GM18867 (cell line): ENCODE results near the gene CGRRF1.
A peak's percentile ranks its signal among the peaks of the same experiment; 100 is the strongest.

Experiments
- ATAC-seq: cut with Tn5 transposase; IDR thresholded peaks from one replicate; pipeline ENCODE4 v1.9.1; 2021; ENCODE audit warnings: mild to moderate bottlenecking, moderate library complexity; ENCODE audit not compliant: unreplicated experiment

The CGRRF1 gene

DNA sequence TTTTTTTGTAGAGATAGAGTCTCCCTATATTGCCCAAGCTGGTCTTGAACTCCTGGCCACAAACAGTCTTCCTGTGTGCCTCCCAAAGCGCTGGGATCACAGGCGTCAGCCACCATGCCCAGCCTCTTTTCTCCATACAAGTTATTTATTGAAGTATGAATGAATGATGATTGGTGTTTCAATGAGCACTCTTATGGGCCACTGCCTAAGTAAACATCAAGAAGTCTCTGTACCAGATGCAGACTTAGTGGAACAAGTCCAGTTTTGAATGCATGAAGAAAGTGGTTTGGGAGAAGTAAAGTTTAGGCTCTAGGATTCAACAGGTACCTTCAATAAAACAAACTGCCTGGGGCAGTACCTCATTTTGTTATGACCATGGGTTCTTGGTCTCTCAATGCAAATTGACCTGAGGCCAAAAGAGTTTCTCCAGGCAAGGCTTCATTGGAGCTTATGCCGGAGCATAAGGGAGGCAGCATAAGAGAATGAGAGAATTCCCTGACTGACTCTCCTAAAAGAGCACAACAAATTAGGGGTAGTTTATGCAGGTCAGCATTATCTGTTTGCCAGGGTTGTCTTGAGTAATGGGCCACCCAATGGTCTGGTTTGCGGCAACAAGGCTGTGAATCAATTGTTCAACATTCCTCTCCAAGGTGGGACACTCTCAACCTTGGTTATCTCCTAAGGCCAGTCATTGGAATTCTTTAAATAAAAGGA, 19.8 kb upstream of the CGRRF1 start:
- ATAC-seq = no peak

DNA sequence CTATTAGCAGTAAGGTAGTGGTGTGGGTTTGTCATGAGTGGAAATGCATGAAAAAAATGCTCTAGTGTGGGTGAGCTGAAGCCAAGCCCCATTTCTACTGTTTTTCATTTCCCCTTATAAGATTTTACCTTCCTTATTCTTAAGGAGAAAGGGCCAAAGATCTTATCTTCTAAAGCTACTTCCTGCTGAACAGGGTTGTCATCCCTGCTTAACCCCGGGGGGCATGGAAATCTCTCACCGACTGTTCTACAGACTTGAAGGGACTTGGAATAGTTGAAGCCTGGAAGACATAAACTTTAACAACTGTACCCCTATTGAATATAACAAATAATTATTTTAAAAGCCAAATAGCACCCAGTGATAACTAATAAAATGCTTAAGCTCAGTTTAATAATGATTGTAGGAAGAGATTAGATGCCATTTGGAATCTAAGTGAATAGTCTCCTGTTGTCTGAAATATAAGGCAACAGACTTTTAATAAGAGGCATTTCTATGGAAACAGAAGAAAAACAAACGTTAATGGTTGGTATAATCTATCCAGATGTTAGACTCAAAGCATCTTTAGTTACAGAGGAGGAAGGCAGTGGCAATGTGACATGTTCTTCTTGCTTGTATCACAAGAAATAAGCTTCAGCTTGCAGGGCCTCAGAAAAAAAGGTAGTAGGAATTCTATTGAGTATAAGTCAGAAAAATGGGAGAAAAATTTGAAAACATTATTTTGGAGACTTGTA, 19.1 kb upstream of the CGRRF1 start:
- no peak for ATAC-seq

DNA sequence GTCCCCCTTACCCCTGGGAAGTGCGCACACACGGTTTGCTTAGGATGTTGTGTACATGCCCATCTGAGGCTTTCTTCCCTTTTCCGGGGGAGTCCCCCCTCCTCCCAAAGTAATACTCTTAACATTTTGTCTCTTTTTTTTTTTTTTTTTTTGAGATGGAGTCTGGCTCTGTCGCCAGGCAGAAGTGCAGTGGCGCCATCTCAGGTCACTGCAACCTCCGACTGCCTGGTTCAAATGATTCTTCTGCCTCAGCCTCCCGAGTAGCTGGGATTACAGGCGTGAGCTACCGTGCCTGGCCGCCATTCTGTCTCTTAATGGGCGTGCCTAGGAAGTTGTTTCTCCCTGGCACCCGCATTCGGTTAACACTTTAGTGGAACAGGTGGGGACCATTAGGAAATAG, 16.4 kb upstream of the CGRRF1 start:
- ATAC-seq = no peak

DNA sequence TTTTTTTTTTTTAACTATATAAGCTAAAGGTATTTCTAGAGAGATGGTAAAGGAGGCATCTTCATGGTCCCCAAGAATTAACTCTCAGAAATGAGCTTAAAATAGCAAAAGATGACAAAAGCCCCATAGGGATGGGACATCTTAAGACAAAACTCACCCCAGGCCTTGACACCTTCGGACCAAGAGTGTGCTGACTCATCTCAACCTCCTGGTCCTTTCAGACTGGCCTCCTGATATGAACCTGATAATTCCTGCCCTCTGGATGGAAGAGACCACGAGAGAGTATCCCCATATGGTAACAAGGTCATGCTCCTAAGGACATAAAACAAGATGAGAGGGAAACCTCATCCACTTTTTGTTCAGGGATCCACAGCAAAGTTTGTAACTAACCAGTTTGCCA, 12.5 kb upstream of the CGRRF1 start:
- no peak for ATAC-seq

DNA sequence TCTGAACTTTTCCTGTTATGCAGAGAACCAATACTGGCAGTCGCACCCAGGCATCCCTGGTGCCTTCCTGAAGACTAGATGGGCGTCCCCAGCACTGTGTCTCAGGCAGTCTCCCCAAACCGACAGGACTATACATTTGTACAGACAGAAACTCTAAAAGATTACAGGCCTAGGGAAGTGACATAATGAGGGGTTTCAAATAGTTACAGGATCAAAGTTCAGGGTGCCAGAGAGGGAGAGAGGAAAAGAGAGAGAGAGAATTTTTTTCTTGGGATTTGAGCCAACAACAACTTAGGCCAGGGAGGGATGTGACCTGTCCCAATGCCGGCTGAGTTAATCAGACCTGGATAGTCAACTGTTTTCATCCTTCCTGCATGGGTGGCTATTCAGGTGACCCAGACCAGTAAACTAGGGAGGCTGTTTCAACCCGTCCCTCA, 11.6 kb upstream of the CGRRF1 start:
- no peak for ATAC-seq

DNA sequence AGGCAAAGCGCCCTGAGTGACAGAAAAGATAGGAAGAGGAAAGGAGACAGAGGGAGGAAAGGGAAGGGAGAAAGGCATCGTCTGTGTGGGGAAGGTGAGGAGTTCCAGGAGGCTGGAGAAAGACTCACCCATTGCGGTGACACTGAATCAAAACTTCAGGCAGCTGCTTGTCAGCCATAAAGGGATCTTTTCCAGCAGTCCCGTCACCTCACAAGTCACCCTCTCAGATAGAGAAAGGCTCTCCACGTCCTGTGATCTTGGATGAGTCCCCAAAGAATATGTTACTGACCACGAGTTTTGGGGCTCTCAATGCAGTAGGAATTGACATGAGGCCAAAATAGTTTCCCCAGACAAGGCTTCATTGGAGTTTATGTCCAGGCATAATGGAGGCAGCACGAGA, 11.1 kb upstream of the CGRRF1 start:
- no peak for ATAC-seq

DNA sequence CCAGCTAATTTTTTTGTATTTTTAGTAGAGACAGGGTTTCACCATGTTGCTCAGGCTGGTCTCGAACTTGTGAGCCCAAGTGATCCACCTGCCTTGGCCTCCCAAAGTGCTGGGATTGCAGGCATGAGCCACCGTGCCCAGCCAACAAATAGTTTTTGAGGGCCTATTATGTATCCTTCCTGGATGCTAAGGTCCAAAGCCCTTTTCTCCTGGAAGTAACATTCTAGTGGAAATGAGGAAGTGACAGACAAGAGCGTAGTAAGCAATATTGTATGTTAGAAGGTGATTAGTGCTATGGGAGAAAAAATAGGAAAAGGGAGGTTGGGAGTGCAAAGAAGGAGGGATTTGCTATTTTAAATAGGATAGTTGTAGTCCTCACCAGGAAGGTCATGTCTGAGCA, 9.0 kb upstream of the CGRRF1 start:
- no peak for ATAC-seq

DNA sequence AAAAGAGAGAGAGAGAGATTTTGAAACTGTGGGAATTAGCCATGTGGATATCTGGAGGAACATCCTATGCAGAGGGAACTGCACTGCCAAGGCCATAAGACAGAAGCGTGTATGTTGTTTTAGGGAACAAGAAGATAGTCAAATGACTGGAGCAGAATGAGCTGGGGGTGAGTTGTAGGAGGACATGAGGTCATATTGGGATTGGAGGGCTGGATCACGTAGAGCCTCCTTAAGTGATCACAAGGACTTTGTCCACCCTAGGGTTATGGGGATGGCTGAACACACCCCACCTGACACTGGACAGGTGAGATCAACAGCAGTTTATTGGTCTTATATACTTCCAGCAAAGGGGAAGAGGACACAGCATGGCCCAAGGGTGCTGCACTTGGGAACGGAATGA, 8.2 kb upstream of the CGRRF1 start:
- no peak for ATAC-seq

DNA sequence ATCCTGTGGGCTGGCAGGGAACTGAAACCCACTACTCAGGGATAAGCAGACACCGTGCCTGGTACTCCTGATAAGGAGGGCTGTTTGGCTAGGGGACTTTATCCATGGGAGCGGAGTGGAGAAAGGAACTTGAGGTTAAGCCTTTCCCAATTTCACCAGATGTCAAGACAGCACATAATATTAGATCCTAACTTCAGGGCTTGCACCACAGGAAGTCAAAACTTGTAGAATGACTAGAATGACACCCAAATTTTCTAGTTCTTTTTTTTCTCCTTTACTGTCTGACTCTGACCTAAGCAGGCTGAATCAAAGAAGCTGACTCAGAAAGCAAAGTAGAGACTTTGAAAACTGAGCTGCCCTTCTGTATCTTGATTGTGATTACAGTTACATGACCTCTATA, 7.1 kb upstream of the CGRRF1 start:
- ATAC-seq = no peak

DNA sequence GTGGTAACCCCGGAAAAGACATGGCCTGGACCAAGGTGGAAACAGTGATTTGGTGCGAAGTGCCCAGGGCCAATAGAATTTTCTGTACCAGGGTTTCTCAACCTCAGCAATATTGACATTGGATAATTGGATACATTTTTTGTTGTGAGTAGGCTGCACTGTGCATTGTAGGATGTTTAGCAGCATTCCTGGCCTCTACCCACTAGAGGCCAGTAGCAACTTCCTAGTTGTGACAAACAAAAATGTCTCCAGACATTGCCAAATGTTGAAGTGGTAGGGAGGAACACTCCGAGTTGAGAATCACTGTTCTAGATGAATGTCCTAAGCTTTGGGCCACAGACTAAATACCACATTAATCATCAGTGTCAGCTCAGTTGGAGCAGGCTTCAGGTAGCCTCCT, 6.2 kb upstream of the CGRRF1 start:
- ATAC-seq = no peak

DNA sequence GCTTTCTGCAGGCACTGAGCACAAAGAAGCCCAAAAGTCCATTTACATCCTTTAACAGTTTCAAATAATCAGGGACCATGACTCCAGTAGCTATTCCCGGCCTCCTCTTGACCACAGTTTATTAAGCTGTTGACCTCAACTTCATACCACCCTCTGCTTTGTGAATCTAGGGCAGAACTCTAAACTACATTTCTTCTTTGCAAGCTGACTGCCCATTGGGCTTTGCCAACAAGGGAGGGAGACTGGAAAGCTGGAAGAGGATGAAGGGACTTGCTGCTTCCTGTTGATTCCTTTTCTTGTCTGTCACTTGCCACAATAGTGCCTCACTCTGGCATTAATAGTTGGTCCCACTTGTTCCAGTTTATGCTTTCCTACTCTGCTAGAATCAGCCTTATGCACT, 2.7 kb downstream of the CGRRF1 start:
- no peak for ATAC-seq

DNA sequence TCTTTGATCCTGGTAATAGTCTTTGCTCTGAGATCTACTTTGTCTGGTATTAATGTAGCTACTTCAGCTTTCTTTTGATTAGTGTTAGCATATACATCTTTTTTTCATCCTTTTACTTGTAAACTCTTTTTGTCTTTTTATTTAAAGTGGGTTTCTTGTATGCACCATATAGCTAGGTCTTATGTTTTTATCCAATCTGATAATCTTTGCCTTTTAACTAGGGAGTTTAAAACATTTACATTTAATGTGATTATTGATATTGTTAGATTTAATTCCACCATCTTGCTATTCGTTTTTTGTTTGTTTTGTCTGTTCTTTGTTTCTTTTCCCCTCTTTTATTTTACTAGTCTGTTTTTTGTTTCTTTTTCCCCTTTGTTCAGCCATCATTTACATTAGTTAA, 6.0 kb downstream of the CGRRF1 start:
- no peak for ATAC-seq

DNA sequence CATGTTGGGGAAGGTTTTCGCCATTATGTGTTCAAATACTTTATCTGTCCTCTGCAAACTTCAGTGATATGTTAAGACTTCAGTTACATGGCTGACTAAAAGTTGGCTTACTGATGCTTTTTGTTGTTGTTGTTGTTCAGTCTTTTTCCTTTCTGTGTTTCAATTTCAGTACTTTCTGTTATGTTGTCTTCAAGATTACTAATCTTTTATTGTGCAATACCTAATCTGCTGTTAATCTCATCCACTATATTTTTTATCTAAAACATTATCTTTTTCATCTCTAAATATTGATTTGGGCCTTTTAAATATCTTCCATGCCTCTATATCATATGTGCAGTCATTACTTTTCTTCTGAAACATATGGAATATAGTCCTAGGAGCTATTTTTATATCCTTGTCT, 7.0 kb downstream of the CGRRF1 start:
- ATAC-seq = no peak

DNA sequence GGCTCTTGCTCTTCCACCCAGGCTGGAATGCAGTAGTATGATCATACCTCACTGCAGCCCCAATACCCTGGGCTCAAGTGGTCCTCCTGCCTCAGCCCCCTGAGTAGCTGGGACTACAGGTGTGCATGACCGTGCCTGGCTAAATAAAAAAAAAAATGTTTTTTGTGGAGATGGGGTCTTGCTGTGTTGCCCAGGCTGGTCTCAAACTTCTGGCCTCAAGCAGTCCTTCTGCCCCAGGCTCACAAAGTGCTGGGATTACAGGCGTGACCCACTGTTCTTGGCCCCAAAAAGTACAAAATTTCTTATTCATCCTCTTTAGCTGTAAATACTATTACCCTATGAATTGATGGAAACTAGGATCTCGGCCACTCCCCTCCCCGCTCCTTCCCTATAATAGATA, 14.7 kb downstream of the CGRRF1 start:
- no peak for ATAC-seq

DNA sequence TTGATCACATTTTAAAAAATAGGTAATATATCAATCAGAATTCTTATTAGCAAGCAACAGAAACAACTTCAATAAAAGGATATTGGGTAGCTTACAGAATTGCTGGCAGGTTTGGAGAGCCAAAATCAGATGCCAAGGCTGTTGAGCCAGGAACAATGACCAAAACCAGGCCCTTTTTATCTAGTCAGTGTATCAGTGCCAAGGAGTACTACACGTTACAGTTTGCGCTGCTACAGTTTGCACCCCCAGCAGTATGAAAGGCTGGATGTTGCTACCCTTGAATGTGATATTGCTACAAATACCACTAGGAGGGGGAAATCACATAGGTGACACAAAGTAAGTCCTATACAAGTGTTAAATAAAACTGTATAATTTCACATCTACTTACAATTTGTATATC, 19.3 kb downstream of the CGRRF1 start:
- ATAC-seq = no peak

DNA sequence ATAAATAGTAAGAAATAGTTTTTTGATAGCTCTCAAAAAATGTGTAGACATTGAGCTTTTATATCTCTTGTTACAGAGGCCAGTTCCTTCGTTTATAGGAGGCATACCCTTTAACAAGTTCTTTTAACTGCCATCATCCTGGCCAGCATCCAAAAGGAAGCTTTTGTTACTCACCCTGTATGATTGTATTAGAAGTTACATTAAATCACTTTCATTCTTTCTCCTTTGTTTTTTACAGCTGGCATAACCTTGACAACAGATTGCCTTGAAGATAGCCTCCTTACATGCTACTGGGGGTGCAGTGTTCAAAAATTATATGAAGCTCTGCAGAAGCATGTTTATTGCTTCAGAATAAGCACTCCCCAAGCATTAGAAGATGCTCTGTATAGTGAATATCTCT, 20.1 kb downstream of the CGRRF1 start:
- ATAC-seq = no peak

DNA sequence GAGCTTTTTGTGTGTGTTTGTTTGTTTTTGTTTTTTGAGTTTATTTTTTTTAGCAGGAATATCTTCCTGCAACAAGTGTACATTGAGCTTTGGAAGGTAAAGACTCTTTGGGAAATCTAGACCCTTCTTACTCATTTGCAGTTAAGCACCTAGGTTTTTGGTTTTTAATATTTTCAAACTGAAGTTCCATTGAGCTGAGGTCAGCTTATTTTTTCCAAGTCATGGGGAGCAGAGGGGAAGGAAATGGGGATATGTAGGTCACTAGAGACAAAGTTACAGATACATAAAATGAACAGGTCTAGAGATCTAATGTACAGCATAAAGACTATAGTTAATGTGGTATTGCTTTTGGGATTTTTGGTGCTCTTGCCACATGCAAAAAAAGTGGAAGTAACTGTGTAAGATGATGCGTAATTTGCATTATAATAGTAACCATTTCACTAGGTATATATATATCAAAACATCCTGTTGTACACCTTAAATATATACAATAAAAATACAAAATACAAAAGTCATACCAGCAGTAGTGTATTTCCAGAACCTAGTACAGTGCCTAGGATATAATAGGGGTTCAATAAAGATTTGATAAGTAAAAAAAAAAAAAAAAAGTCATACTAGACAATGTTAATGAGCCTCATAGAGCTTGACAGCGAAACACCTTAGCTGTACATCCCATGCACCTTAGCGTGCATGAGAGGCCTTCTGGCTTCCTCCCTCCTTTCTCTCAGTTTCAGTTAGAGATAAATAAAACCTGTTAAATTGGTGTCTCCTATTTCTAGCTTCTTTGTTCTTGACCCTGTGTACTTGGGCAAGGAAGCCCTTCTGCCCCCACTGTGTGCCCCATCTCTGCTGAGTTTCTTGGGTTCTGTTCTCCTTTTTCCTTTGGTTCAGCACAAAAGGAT, 22.7 kb downstream of the CGRRF1 start:
- peak; percentile 95 for ATAC-seq

DNA sequence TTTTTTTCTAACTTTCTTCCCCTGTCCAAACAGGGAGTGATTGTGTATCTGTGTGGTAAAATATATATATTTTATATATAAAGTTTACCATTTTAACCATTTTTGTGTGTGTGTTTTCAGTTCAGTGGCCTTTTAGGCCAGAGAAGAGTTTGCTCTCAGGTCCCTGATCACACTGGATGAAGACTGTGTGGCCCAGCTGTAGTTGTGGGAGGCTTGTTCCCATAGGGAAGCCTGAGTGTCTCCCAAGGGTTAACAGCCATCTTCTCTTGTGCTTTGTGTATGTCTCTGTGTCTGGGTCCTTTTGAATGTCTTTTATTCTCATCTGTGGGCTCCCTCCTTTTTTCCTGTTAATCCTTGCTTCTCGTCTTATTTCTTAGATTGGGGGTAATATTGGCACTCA, 23.4 kb downstream of the CGRRF1 start:
- ATAC-seq = peak; percentile 23

DNA sequence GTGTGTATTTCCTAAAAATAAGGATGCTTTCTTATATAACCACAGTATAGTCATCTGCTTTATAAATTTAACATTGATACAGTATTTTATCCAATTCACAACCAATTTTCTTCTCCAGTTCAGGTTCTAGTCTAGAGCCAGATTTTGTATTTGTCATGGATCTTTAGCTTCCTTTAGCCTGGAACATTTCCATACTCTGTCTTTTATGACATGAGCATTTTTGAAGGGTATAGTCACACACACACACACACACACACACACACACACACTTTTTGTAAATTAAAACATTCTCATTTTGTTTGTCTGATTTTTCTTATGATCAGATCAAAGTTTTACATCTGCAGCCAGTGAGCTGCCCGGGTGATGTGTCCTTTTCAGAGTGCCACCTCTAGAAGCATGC, 25.4 kb downstream of the CGRRF1 start:
- ATAC-seq = no peak

DNA sequence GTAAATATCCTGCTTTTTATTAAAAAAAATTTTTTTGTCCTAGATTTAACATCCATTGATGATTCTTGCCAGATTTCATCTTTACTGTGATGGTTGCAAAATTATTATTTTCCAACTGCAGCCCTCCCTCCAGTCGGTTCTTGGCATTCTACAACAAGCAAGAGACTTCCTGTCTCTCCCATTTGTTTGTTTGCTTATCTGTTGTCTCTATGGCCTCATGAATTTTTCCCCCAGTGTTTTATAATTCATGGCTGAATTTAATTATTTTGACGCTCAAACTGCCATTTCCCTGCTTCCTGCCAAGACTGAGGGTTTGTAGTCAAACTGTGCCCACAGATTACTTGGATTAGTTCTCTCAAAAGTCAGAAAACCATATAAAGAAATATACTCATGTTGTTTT, 25.9 kb downstream of the CGRRF1 start:
- no peak for ATAC-seq

DNA sequence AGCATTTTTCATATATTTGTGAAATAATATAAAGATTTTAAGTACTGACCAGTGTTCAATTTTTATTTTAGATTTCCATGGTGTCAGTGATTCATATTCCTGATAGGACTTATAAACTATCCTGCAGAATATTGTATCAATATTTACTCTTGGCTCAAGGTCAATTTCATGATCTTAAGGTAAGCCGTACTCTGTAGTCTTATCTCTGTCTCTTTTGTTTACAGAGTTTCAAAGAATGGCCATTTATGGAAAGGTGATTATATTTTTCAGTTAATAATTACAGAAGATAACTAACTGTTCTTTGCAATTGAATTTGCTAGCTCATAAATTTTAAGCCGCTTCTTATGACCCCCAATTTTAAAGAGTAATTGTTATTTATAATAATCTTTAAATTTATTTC, 27.9 kb downstream of the CGRRF1 start:
- ATAC-seq = no peak

DNA sequence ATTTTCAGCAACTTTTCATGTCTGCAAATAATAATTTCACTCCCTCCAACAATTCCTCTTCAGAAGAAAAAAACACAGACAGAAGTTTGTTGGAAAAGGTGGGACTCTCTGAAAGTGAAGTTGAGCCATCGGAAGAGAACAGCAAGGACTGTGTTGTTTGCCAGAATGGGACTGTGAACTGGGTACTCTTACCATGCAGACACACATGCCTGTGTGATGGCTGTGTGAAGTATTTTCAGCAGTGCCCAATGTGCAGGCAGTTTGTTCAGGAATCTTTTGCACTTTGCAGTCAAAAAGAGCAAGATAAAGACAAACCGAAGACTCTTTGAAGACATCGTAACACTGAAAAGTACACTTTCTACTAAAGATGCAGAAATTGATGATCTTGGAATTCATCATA, 28.3 kb downstream of the CGRRF1 start:
- no peak for ATAC-seq
